Erythroblast (primary cell): ENCODE data around the gene KCNB1.

Source experiments
- GATA1 ChIP-seq: IDR thresholded peaks from 2 replicates; pipeline ENCODE4 v1.6.1; 2011; ENCODE audit warnings: low read depth, mild to moderate bottlenecking, control low read depth, low read length, moderate library complexity
- POLR2A ChIP-seq: IDR thresholded peaks from 2 replicates; pipeline ENCODE4 v1.6.1; 2011; ENCODE audit warnings: mild to moderate bottlenecking, low read length

GRCh38 chr20:49344140-49344539 is 138.3 kb downstream of the KCNB1 start:
- TF ChIP-seq POLR2A (no peak), GATA1 (no peak)
